Esophagus muscularis mucosa (tissue), 4 donors: ENCODE results near the gene GPR158.

Source experiments
- CTCF ChIP-seq, 3 experiments: fragments of 200-600 bp in 2 of 3; fragments of 450-650 bp in 1 of 3; sonication (generic) in 2 of 3; IDR thresholded peaks; one replicate each; pipeline ENCODE4 v1.5.1; 2017 to 2019; ENCODE audit warnings: antibody characterized with exemption in 3 of 3, mild to moderate bottlenecking in 2 of 3, moderate library complexity in 1 of 3
- EP300 ChIP-seq: sonication (generic); formaldehyde crosslinking; IDR thresholded peaks from one replicate; pipeline ENCODE4 v1.6.1; 2017; ENCODE audit warnings: antibody characterized with exemption
- POLR2A ChIP-seq: fragments of 450-650 bp; IDR thresholded peaks from one replicate; pipeline ENCODE4 v1.6.1; 2017; ENCODE audit warnings: antibody characterized with exemption, moderate library complexity, mild to moderate bottlenecking, low read depth
- POLR2AphosphoS5 ChIP-seq, 2 donors: sonication (generic); formaldehyde crosslinking; IDR thresholded peaks; one replicate each; pipeline ENCODE4 v1.6.1; 2017; ENCODE audit warnings: antibody characterized with exemption in 2 of 2

- TF ChIP-seq CTCF (IDR thresholded peaks at IDR 0.05) = no peak
- no peak for TF ChIP-seq POLR2AphosphoS5 (IDR thresholded peaks at IDR 0.05)
- no peak for TF ChIP-seq POLR2A
- no peak for TF ChIP-seq EP300
Observed at GRCh38 chr10:25177093-25177753, 2.4 kb downstream of the GPR158 start.
